Neural cell (in vitro differentiated cells): ENCODE data around the gene E2F1. TPM values are rescaled to one million over a fixed set of nuclear protein-coding genes. Genes with fewer than 3 reads are reported as not detected.
"Not testable (repeated sequence)": the region's sequence is repeated elsewhere in the genome, so short reads cannot be mapped to it uniquely, and the experiment has no call there.

ENCODE experiments used
- H2AFZ ChIP-seq: fragments of 200-600, 300-800 bp; sonication (generic), shearing (Covaris generic); 2 replicates; pipeline ENCODE4 v1.6.0; 2014; ENCODE audit warnings: low read depth, mild to moderate bottlenecking, antibody characterized with exemption, low read length, moderate library complexity
- H3F3A ChIP-seq: fragments of 200-600 bp; shearing (Covaris generic); 2 replicates; pipeline ENCODE4 v1.6.1; 2016; ENCODE audit warnings: mild to moderate bottlenecking, moderate library complexity, mixed read lengths, antibody characterized with exemption, low read length; ENCODE audit not compliant: insufficient read depth, poor library complexity, severe bottlenecking
- H3K27ac ChIP-seq: fragments of 200-600, 300-800 bp; sonication (generic), shearing (Covaris generic); 2 replicates; pipeline ENCODE4 v1.5.1; 2014; ENCODE audit warnings: mild to moderate bottlenecking, low read length, moderate library complexity
- H3K27me3 ChIP-seq: fragments of 300-800, 200-600 bp; sonication (generic), shearing (Covaris generic); 2 replicates; pipeline ENCODE4 v1.6.0; 2014; ENCODE audit warnings: mild to moderate bottlenecking, low read depth, low read length, moderate library complexity; ENCODE audit not compliant: insufficient read depth
- H3K36me3 ChIP-seq: fragments of 300-800, 200-600 bp; sonication (generic), shearing (Covaris generic); 2 replicates; pipeline ENCODE4 v1.5.1; 2014; ENCODE audit warnings: mild to moderate bottlenecking, antibody characterized with exemption, low read length, moderate library complexity; ENCODE audit not compliant: insufficient read depth
- H3K4me2 ChIP-seq: fragments of 300-800, 200-600 bp; sonication (generic), shearing (Covaris generic); 2 replicates; pipeline ENCODE4 v1.6.0; 2014; ENCODE audit warnings: mild to moderate bottlenecking, low read length
- H3K4me3 ChIP-seq: fragments of 300-800, 200-600 bp; sonication (generic), shearing (Covaris generic); 2 replicates; pipeline ENCODE4 v1.5.1; 2014; ENCODE audit warnings: mild to moderate bottlenecking, low read length, moderate library complexity
- H3K79me2 ChIP-seq: fragments of 200-600 bp; shearing (Covaris generic); replicated peaks from 2 replicates; pipeline ENCODE4 v1.6.0; 2014; ENCODE audit warnings: mild to moderate bottlenecking, low read length, moderate library complexity; ENCODE audit not compliant: insufficient read depth
- H3K9ac ChIP-seq: fragments of 300-800, 200-600 bp; sonication (generic), shearing (Covaris generic); 2 replicates; pipeline ENCODE4 v1.6.1; 2016; ENCODE audit warnings: mild to moderate bottlenecking, low read length, mixed read lengths
- H3K9me2 ChIP-seq: fragments of 200-600 bp; shearing (Covaris generic); 2 replicates; pipeline ENCODE4 v1.6.1; 2016; ENCODE audit warnings: mild to moderate bottlenecking, low read length, mixed read lengths; ENCODE audit not compliant: insufficient read depth
- H3K9me3 ChIP-seq: fragments of 200-600, 300-800 bp; sonication (generic), shearing (Covaris generic); 2 replicates; pipeline ENCODE4 v1.6.1; 2016; ENCODE audit warnings: mild to moderate bottlenecking, mixed run types, low read length, moderate library complexity, mixed read lengths
- H4K20me1 ChIP-seq: fragments of 200-600 bp; shearing (Covaris generic); 2 replicates; pipeline ENCODE4 v1.6.1; 2016; ENCODE audit warnings: mild to moderate bottlenecking, mixed run types; ENCODE audit not compliant: insufficient read depth
- MXI1 ChIP-seq: fragments of 450-650 bp; conservative IDR thresholded peaks from 2 replicates; pipeline ENCODE4 v1.6.1; 2014; ENCODE audit warnings: antibody characterized with exemption, mild to moderate bottlenecking; ENCODE audit not compliant: poor library complexity, severe bottlenecking
- POLR2AphosphoS5 ChIP-seq: IDR thresholded peaks from 2 replicates; pipeline ENCODE4 v1.6.1; 2012
- RAD21 ChIP-seq: fragments of 450-650 bp; conservative IDR thresholded peaks from 2 replicates; pipeline ENCODE4 v1.6.1; 2014; ENCODE audit warnings: antibody characterized with exemption, mild to moderate bottlenecking, moderate library complexity
- REST ChIP-seq: IDR thresholded peaks from 2 replicates; pipeline ENCODE4 v1.6.1; 2012; ENCODE audit warnings: borderline replicate concordance
- TAF1 ChIP-seq: IDR thresholded peaks from 2 replicates; pipeline ENCODE4 v1.6.1; 2012; ENCODE audit warnings: low read depth
- polyA plus RNA-seq: library from polyadenylated mRNA; depleted of rRNA; stranded (reverse); fragments of >200 nt; gene quantifications from 2 replicates; pipeline ENCODE4 v1.2.3, GENCODE V29; 2014
- TF ChIP-seq, protein P1 (sequence below): fragments of 450-650 bp; IDR thresholded peaks from 2 replicates; pipeline ENCODE4 v1.5.1; 2014; ENCODE audit warnings: antibody characterized with exemption, mild to moderate bottlenecking, moderate library complexity; ENCODE audit not compliant: poor library complexity, severe bottlenecking

E2F1 gene
- polyA plus RNA-seq, 1 donor from 2014 or later, result 2.3 TPM

- Histone ChIP-seq H3K36me3 (no peaks in the 10 kb centered on the region), H2AFZ (no peak overlapping the region), H3F3A (no peaks in the 10 kb centered on the region), H3K9ac (no peak overlapping the region), H4K20me1 (no peaks in the 10 kb centered on the region), H3K27ac (no peak overlapping the region), H3K4me2 (no peak overlapping the region), H3K4me3 (no peak overlapping the region), H3K27me3 (no peaks in the 10 kb centered on the region), H3K9me2 (no peaks in the 10 kb centered on the region), H3K79me2 (no peaks in the 10 kb centered on the region), H3K9me3 (no peaks in the 10 kb centered on the region)
- TF ChIP-seq RAD21 (no peak), TAF1 (no peak), REST (no peak), POLR2AphosphoS5 (no peak), MXI1 (no peak)
- TF ChIP-seq, protein P1, sequence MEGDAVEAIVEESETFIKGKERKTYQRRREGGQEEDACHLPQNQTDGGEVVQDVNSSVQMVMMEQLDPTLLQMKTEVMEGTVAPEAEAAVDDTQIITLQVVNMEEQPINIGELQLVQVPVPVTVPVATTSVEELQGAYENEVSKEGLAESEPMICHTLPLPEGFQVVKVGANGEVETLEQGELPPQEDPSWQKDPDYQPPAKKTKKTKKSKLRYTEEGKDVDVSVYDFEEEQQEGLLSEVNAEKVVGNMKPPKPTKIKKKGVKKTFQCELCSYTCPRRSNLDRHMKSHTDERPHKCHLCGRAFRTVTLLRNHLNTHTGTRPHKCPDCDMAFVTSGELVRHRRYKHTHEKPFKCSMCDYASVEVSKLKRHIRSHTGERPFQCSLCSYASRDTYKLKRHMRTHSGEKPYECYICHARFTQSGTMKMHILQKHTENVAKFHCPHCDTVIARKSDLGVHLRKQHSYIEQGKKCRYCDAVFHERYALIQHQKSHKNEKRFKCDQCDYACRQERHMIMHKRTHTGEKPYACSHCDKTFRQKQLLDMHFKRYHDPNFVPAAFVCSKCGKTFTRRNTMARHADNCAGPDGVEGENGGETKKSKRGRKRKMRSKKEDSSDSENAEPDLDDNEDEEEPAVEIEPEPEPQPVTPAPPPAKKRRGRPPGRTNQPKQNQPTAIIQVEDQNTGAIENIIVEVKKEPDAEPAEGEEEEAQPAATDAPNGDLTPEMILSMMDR, result no peak
Observed at GRCh38 chr20:33701629-33702450, 15.7 kb upstream of the E2F1 start.

DNA sequence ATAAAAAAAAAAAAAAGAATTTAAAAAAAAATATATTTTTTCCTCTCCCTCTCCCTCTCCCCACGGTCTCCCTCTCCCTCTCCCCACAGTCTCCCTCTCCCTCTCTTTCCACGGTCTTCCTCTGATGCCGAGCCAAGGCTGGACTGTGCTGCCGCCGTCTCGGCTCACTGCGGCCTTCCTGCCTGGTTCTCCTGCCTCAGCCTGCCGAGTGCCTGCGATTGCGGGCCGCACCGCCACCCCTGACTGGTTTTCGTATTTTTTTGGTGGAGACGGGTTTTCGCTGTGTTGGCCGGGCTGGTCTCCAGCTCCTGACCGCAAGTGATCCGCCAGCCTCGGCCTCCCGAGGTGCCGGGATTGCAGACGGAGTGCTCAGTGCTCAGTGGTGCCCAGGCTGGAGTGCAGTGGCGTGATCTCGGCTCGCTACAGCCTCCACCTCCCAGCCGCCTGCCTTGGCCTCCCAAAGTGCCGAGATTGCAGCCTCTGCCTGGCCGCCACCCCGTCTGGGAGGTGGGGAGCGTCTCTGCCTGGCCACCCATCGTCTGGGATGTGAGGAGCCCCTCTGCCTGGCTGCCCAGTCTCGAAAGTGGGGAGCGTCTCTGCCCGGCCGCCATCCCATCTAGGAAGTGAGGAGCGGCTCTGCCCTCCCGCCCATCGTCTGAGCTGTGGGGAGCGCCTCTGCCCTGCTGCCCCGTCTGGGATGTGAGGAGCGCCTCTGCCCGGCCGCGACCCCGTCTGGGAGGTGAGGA lies 14.7 kb upstream of the E2F1 start:
- not testable (repeated sequence) for H3K9me2 ChIP-seq, H2AFZ ChIP-seq, H3K36me3 ChIP-seq, H3F3A ChIP-seq, H3K4me2 ChIP-seq, H3K27ac ChIP-seq, H3K9me3 ChIP-seq, H3K9ac ChIP-seq, H3K4me3 ChIP-seq, H3K79me2 ChIP-seq, H4K20me1 ChIP-seq, H3K27me3 ChIP-seq

GRCh38 chr20:33698966-33699365 lies 12.8 kb upstream of the E2F1 start:
- H2AFZ ChIP-seq, H4K20me1 ChIP-seq, H3K9me3 ChIP-seq, H3K79me2 ChIP-seq, H3K36me3 ChIP-seq, H3K27me3 ChIP-seq, H3K27ac ChIP-seq, H3K9me2 ChIP-seq, H3K4me3 ChIP-seq, H3K4me2 ChIP-seq, H3K9ac ChIP-seq, H3F3A ChIP-seq: not testable (repeated sequence)
